ENCODE data around the gene EGF.
A peak's percentile ranks its signal among the peaks of the same experiment; 100 is the strongest.

EGF gene

GRCh38 chr4:109999585-109999912 lies 86.9 kb downstream of the EGF start:
- TF ChIP-seq YY1 (IDR thresholded peaks at IDR 0.05; ENCODE audit: insufficient read depth, insufficient read length) (no peak), ZNF274 (IDR thresholded peaks at IDR 0.05; ENCODE audit: low read depth, low read length) (no peak), SUZ12 (IDR thresholded peaks at IDR 0.05; ENCODE audit: extremely low read depth, insufficient read depth, insufficient read length) (no peak)
- no peak for DNase-seq (ENCODE audit: low read depth, low spot score)
- Histone ChIP-seq H3K4me3 (ENCODE audit: insufficient read length, low read depth) (no peak overlapping the region), H3K27me3 (ENCODE audit: insufficient read depth, insufficient read length) (no peaks in the 10 kb centered on the region), H3K9me3 (ENCODE audit: insufficient read depth, low read length) (no peaks in the 10 kb centered on the region), H3K9ac (ENCODE audit: insufficient read length, low read depth) (no peak overlapping the region), H3K36me3 (ENCODE audit: insufficient read depth, insufficient read length, low read length) (peaks cover 3% of the 10 kb centered on the region), H3K4me1 (ENCODE audit: insufficient read depth, insufficient read length) (no peaks in the 10 kb centered on the region)

DNA sequence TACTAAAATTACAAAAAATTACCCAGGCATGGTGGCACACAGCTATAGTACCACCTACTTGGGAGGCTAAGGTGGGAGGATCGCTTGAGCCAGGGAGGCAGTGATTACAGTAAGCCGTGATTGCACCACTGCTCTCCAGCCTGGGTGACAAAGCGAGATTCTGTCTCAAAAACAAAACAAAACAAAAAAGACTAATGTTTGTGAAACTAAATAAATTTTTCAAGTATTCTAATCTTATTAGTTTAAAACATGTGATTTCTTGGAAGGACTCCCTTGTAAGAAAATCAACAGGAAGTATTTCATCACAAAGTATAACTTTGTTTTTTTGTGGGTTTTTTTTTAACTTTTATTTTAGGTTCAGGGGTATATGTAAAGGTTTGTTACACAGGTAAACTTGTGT lies 89.6 kb downstream of the EGF start:
- H3K9me3 ChIP-seq (ENCODE audit: insufficient read depth, low read length): no peaks in the 10 kb centered on the region
- no peaks in the 10 kb centered on the region for H3K4me1 ChIP-seq (ENCODE audit: insufficient read depth, insufficient read length)
- no peaks in the 10 kb centered on the region for H3K36me3 ChIP-seq (ENCODE audit: insufficient read depth, insufficient read length, low read length)
- H3K27me3 ChIP-seq (ENCODE audit: insufficient read depth, insufficient read length): no peaks in the 10 kb centered on the region
- no peak overlapping the region for H3K9ac ChIP-seq (ENCODE audit: insufficient read length, low read depth)
- TF ChIP-seq ZNF274 (IDR thresholded peaks at IDR 0.05; ENCODE audit: low read depth, low read length) (no peak), SUZ12 (IDR thresholded peaks at IDR 0.05; ENCODE audit: extremely low read depth, insufficient read depth, insufficient read length) (no peak), YY1 (IDR thresholded peaks at IDR 0.05; ENCODE audit: insufficient read depth, insufficient read length) (no peak)
- H3K4me3 ChIP-seq (ENCODE audit: insufficient read length, low read depth): no peak overlapping the region
- DNase-seq (ENCODE audit: low read depth, low spot score): no peak

DNA sequence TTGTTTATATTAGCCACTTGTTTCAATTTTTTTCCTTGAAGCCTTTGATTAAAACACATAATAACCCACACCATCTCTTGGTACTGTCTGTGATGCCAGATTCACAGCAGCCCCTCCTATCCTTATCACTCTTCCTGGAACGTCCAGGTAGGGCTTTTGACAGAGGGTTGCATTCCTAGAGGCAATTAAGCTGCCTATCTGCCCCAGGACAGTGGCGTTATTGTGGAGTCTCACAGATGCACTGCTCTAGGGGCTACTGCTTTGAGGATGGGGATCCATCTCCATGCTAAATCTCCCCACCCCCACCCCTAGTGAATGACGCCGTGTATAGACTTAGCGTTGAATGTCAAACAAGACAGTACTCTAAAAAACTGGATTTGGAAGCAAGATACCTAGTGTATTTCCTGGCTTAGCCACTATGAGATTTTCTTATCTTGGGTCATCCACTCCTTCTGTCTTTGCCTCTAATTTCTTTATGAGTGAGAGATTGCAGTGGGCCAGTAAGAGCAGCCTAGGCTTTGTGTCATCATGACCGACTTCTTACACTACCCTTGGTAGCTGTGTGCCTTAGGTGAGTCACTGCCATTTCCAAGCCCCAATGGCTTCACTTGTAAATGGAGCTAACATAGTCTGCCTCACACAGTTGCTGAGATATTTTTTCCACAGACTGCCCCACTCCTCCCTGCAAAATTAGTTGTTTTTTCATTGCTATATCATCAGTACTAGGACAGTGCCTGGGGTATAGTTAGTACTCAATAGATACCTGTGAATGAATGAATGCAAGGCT lies 90.9 kb downstream of the EGF start:
- H3K27me3 ChIP-seq (ENCODE audit: insufficient read depth, insufficient read length): no peaks in the 10 kb centered on the region
- H3K9ac ChIP-seq (ENCODE audit: insufficient read length, low read depth): no peak overlapping the region
- no peak for TF ChIP-seq SUZ12 (IDR thresholded peaks at IDR 0.05; ENCODE audit: extremely low read depth, insufficient read depth, insufficient read length)
- TF ChIP-seq YY1 (IDR thresholded peaks at IDR 0.05; ENCODE audit: insufficient read depth, insufficient read length): no peak
- no peak for TF ChIP-seq ZNF274 (IDR thresholded peaks at IDR 0.05; ENCODE audit: low read depth, low read length)
- H3K36me3 ChIP-seq (ENCODE audit: insufficient read depth, insufficient read length, low read length): no peaks in the 10 kb centered on the region
- DNase-seq (ENCODE audit: low read depth, low spot score): no peak
- no peak overlapping the region for H3K4me3 ChIP-seq (ENCODE audit: insufficient read length, low read depth)
- H3K9me3 ChIP-seq (ENCODE audit: insufficient read depth, low read length): no peaks in the 10 kb centered on the region
- no peaks in the 10 kb centered on the region for H3K4me1 ChIP-seq (ENCODE audit: insufficient read depth, insufficient read length)

DNA sequence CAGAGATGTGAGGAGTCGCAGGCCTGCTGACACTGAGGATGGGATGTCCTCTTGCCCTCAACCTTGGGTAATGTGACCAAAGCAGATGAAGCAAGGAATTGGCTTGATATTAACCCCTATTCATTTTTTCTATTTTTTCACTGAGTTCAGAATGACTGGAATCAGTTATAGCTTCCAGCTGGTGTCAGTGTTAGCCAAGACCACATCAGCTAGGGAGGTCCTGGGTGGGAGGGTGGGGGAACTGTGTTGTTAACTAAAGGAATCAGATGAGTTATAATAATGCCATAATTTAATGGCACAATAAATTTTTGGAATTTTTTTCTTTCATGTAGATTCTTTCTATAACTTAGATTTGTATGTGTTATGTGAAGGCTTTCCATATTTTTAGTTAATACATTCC lies 91.9 kb downstream of the EGF start:
- H3K4me3 ChIP-seq (ENCODE audit: insufficient read length, low read depth): no peak overlapping the region
- no peak for DNase-seq (ENCODE audit: low read depth, low spot score)
- H3K9ac ChIP-seq (ENCODE audit: insufficient read length, low read depth): no peak overlapping the region
- H3K4me1 ChIP-seq (ENCODE audit: insufficient read depth, insufficient read length): peaks cover 2% of the 10 kb centered on the region
- no peak for TF ChIP-seq ZNF274 (IDR thresholded peaks at IDR 0.05; ENCODE audit: low read depth, low read length)
- no peak for TF ChIP-seq YY1 (IDR thresholded peaks at IDR 0.05; ENCODE audit: insufficient read depth, insufficient read length)
- no peak for TF ChIP-seq SUZ12 (IDR thresholded peaks at IDR 0.05; ENCODE audit: extremely low read depth, insufficient read depth, insufficient read length)
- no peaks in the 10 kb centered on the region for H3K9me3 ChIP-seq (ENCODE audit: insufficient read depth, low read length)
- no peaks in the 10 kb centered on the region for H3K36me3 ChIP-seq (ENCODE audit: insufficient read depth, insufficient read length, low read length)
- H3K27me3 ChIP-seq (ENCODE audit: insufficient read depth, insufficient read length): no peaks in the 10 kb centered on the region

DNA sequence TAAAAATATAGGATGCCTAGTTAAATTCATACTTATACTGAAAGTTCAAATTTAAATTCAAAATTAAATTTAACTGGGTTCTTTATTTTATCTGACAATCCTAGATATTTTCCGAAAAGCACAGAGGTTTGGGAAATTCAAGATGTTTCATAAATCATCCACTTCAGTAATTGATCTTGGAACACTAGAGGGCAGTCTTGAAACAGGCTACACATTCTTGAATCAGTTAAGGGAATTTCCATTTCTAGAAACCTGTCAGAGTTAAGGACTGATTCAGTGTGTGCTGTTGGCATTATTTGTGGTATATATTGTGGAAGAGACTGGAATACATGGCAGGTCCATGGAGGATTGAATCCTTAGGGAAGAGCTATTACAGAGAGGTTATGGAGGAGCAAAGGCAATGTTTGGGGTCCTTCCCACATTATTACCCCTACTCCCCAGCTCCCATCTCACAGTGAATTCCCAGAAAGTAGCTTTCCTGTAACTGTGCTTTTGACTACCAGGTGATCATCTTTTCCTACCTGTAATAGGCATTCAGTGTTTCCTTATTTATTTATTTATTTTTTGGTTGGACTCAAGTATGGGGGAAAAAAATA lies 92.9 kb downstream of the EGF start:
- DNase-seq (ENCODE audit: low read depth, low spot score): peak; percentile 16
- Histone ChIP-seq H3K27me3 (ENCODE audit: insufficient read depth, insufficient read length) (no peaks in the 10 kb centered on the region), H3K4me3 (ENCODE audit: insufficient read length, low read depth) (no peak overlapping the region)

DNA sequence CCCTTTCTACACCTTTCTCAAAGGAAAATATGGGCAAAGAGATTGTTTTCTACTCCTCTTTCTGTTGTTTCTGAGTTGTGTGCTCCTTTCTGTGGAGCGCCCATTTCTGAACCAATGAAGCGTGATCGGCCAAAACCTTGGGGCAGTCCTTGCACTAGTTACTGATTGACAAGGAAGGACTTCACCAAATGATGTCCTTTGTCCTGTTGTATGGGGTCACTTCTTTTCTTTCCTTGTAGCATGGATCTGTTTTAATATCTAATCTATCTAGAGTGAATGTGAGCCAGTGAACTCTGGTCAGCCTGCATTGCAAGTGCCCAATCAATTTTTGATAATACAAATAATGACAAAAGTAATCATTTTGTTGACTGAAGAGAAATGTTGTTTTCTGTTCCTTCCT lies 94.5 kb downstream of the EGF start:
- H3K27me3 ChIP-seq (ENCODE audit: insufficient read depth, insufficient read length): no peaks in the 10 kb centered on the region
- no peak overlapping the region for H3K4me3 ChIP-seq (ENCODE audit: insufficient read length, low read depth)
- H3K36me3 ChIP-seq (ENCODE audit: insufficient read depth, insufficient read length, low read length): no peaks in the 10 kb centered on the region
- H3K4me1 ChIP-seq (ENCODE audit: insufficient read depth, insufficient read length): peaks cover 3% of the 10 kb centered on the region
- H3K9ac ChIP-seq (ENCODE audit: insufficient read length, low read depth): no peak overlapping the region
- TF ChIP-seq YY1 (IDR thresholded peaks at IDR 0.05; ENCODE audit: insufficient read depth, insufficient read length): no peak
- no peak for TF ChIP-seq SUZ12 (IDR thresholded peaks at IDR 0.05; ENCODE audit: extremely low read depth, insufficient read depth, insufficient read length)
- TF ChIP-seq ZNF274 (IDR thresholded peaks at IDR 0.05; ENCODE audit: low read depth, low read length): no peak
- no peak for DNase-seq (ENCODE audit: low read depth, low spot score)
- H3K9me3 ChIP-seq (ENCODE audit: insufficient read depth, low read length): no peaks in the 10 kb centered on the region

More for the DNA sequence above, 92.9 kb downstream of the EGF start:
- Histone ChIP-seq H3K4me1 (ENCODE audit: insufficient read depth, insufficient read length) (peaks cover 3% of the 10 kb centered on the region), H3K36me3 (ENCODE audit: insufficient read depth, insufficient read length, low read length) (no peaks in the 10 kb centered on the region), H3K9ac (ENCODE audit: insufficient read length, low read depth) (no peak overlapping the region), H3K9me3 (ENCODE audit: insufficient read depth, low read length) (no peaks in the 10 kb centered on the region)
- TF ChIP-seq SUZ12 (IDR thresholded peaks at IDR 0.05; ENCODE audit: extremely low read depth, insufficient read depth, insufficient read length): no peak
- TF ChIP-seq ZNF274 (IDR thresholded peaks at IDR 0.05; ENCODE audit: low read depth, low read length): no peak
- TF ChIP-seq YY1 (IDR thresholded peaks at IDR 0.05; ENCODE audit: insufficient read depth, insufficient read length): no peak

GRCh38 chr4:110008540-110008939 lies 95.9 kb downstream of the EGF start:
- TF ChIP-seq SUZ12 (IDR thresholded peaks at IDR 0.05; ENCODE audit: extremely low read depth, insufficient read depth, insufficient read length): no peak
- TF ChIP-seq YY1 (IDR thresholded peaks at IDR 0.05; ENCODE audit: insufficient read depth, insufficient read length): no peak
- no peak for TF ChIP-seq ZNF274 (IDR thresholded peaks at IDR 0.05; ENCODE audit: low read depth, low read length)
- no peaks in the 10 kb centered on the region for H3K27me3 ChIP-seq (ENCODE audit: insufficient read depth, insufficient read length)
- H3K4me1 ChIP-seq (ENCODE audit: insufficient read depth, insufficient read length): peaks cover 3% of the 10 kb centered on the region
- no peak for DNase-seq (ENCODE audit: low read depth, low spot score)
- H3K9me3 ChIP-seq (ENCODE audit: insufficient read depth, low read length): no peaks in the 10 kb centered on the region
- H3K4me3 ChIP-seq (ENCODE audit: insufficient read length, low read depth): no peak overlapping the region
- H3K36me3 ChIP-seq (ENCODE audit: insufficient read depth, insufficient read length, low read length): no peaks in the 10 kb centered on the region
- no peak overlapping the region for H3K9ac ChIP-seq (ENCODE audit: insufficient read length, low read depth)
